BLaER1 (cell line): Measurements from ENCODE around the gene SLC47A2.
"Not testable (repeated sequence)": the region's sequence is repeated elsewhere in the genome, so short reads cannot be mapped to it uniquely, and the experiment has no call there.

Experiments used
- H3K27ac ChIP-seq: shearing (Covaris generic); formaldehyde crosslinking; 2 replicates; pipeline ENCODE4 v1.8.1; 2022
- H3K27me3 ChIP-seq: shearing (Covaris generic); formaldehyde crosslinking; 2 replicates; pipeline ENCODE4 v1.8.1; 2022
- H3K36me3 ChIP-seq: shearing (Covaris generic); formaldehyde crosslinking; 2 replicates; pipeline ENCODE4 v1.8.1; 2022
- H3K4me1 ChIP-seq: shearing (Covaris generic); formaldehyde crosslinking; 2 replicates; pipeline ENCODE4 v1.8.1; 2022
- H3K4me2 ChIP-seq: shearing (Covaris generic); formaldehyde crosslinking; 2 replicates; pipeline ENCODE4 v1.8.1; 2022
- H3K4me3 ChIP-seq: shearing (Covaris generic); formaldehyde crosslinking; 2 replicates; pipeline ENCODE4 v1.8.1; 2022
- H3K9ac ChIP-seq: shearing (Covaris generic); formaldehyde crosslinking; 2 replicates; pipeline ENCODE4 v1.8.1; 2022
- H3K9me3 ChIP-seq: shearing (Covaris generic); formaldehyde crosslinking; 2 replicates; pipeline ENCODE4 v1.8.1; 2022
- H4K20me1 ChIP-seq: shearing (Covaris generic); formaldehyde crosslinking; 2 replicates; pipeline ENCODE4 v1.8.1; 2022
- Cebpa-rat ChIP-seq: shearing (Covaris generic); IDR thresholded peaks from 2 replicates; pipeline ENCODE4 v1.8.1; 2022

SLC47A2 gene

GRCh38 chr17:19671433-19671832 is 45.0 kb downstream of the SLC47A2 start:
- no peak overlapping the region for H3K27ac ChIP-seq
- H3K4me1 ChIP-seq, result no peaks in the 10 kb centered on the region
- TF ChIP-seq Cebpa-rat, result no peak
- no peak overlapping the region for H3K4me2 ChIP-seq
- no peaks in the 10 kb centered on the region for H3K27me3 ChIP-seq
- H3K9ac ChIP-seq, result no peak overlapping the region
- no peaks in the 10 kb centered on the region for H4K20me1 ChIP-seq
- H3K9me3 ChIP-seq, result no peaks in the 10 kb centered on the region
- peaks cover 44% of the 10 kb centered on the region for H3K36me3 ChIP-seq
- no peak overlapping the region for H3K4me3 ChIP-seq

GRCh38 chr17:19670908-19671307 is 45.5 kb downstream of the SLC47A2 start:
- H3K9me3 ChIP-seq, result no peaks in the 10 kb centered on the region
- H3K9ac ChIP-seq, result no peak overlapping the region
- no peak overlapping the region for H3K4me3 ChIP-seq
- H3K27ac ChIP-seq, result no peak overlapping the region
- H3K4me2 ChIP-seq, result no peak overlapping the region
- no peaks in the 10 kb centered on the region for H3K4me1 ChIP-seq
- peaks cover 43% of the 10 kb centered on the region for H3K36me3 ChIP-seq
- no peak for TF ChIP-seq Cebpa-rat
- H4K20me1 ChIP-seq, result no peaks in the 10 kb centered on the region
- no peaks in the 10 kb centered on the region for H3K27me3 ChIP-seq

- not testable (repeated sequence) for H3K9ac ChIP-seq, H3K4me1 ChIP-seq, H3K9me3 ChIP-seq, H3K27ac ChIP-seq, H3K4me3 ChIP-seq, H4K20me1 ChIP-seq, H3K4me2 ChIP-seq, H3K27me3 ChIP-seq
- peaks cover 47% of the 10 kb centered on the region for H3K36me3 ChIP-seq
Measured at GRCh38 chr17:19669680-19670079, 46.7 kb downstream of the SLC47A2 start.

DNA sequence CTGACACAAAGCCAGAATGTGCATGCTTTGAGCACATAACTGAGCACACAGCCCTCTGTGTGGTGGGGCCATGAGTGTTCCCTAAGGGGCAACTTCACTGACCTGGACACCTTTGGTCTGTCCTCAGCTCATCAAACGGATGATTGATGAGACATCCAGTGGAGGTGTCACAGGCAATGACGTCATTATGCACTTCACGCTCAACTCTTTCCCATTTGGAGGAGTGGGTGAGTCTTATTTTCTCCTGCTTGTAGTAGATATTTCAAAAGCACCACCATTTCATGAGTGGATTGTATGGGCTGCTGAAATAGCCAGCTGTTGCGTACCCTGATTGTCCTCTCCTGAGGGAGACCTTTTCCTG is 51.6 kb downstream of the SLC47A2 start:
- H4K20me1 ChIP-seq, result no peaks in the 10 kb centered on the region
- TF ChIP-seq Cebpa-rat, result no peak
- no peaks in the 10 kb centered on the region for H3K4me1 ChIP-seq
- H3K9me3 ChIP-seq, result no peaks in the 10 kb centered on the region
- H3K9ac ChIP-seq, result no peak overlapping the region
- no peak overlapping the region for H3K4me3 ChIP-seq
- no peaks in the 10 kb centered on the region for H3K27me3 ChIP-seq
- H3K36me3 ChIP-seq, result peaks cover 47% of the 10 kb centered on the region
- no peak overlapping the region for H3K27ac ChIP-seq
- H3K4me2 ChIP-seq, result no peak overlapping the region

DNA sequence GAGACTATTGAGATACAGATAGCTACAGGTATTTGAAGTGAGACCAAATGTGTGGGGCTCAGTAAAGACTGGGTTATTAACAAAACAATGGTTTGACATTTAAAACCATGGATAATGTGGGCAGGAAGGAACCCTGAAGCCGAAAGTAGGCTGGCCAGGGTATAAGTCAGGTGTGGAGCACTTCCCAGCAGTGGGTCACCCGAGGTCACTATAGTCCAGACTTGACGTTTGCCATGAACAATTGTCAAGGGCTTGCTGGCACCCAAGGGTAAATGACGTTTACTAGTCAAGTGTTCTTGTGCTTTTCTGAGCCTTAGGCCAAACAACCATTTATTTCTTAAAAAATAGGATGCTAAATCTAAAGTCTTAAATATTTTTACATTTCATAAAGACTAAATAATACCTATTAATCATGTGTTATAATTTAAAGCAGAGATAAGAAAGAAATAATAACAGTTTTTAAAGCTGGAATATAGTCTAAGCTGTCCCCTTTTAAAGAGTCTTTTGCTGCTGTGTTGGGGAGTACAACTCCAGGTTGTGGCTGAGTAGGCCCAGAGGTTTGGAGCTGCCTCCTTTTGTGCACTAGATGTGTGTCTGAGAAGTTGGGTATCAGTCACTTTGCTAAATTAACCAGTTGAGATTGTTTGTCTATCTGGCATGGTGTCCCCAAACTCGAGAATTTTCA is 52.1 kb downstream of the SLC47A2 start:
- no peak overlapping the region for H3K4me3 ChIP-seq

GRCh38 chr17:19663097-19663496 is 53.3 kb downstream of the SLC47A2 start:
- no peak overlapping the region for H3K9ac ChIP-seq
- H4K20me1 ChIP-seq, result no peaks in the 10 kb centered on the region
- no peak for TF ChIP-seq Cebpa-rat
- no peaks in the 10 kb centered on the region for H3K9me3 ChIP-seq
- H3K4me1 ChIP-seq, result no peaks in the 10 kb centered on the region
- no peak overlapping the region for H3K4me3 ChIP-seq
- no peak overlapping the region for H3K4me2 ChIP-seq
- peaks cover 61% of the 10 kb centered on the region for H3K36me3 ChIP-seq
- no peak overlapping the region for H3K27ac ChIP-seq
- H3K27me3 ChIP-seq, result no peaks in the 10 kb centered on the region

More for the DNA sequence above, 52.1 kb downstream of the SLC47A2 start:
- Histone ChIP-seq H3K9me3 (no peaks in the 10 kb centered on the region), H3K4me1 (no peaks in the 10 kb centered on the region), H3K9ac (no peak overlapping the region), H4K20me1 (no peaks in the 10 kb centered on the region), H3K36me3 (peaks cover 52% of the 10 kb centered on the region), H3K27me3 (no peaks in the 10 kb centered on the region), H3K4me2 (no peak overlapping the region), H3K27ac (no peak overlapping the region)
- TF ChIP-seq Cebpa-rat, result no peak

DNA sequence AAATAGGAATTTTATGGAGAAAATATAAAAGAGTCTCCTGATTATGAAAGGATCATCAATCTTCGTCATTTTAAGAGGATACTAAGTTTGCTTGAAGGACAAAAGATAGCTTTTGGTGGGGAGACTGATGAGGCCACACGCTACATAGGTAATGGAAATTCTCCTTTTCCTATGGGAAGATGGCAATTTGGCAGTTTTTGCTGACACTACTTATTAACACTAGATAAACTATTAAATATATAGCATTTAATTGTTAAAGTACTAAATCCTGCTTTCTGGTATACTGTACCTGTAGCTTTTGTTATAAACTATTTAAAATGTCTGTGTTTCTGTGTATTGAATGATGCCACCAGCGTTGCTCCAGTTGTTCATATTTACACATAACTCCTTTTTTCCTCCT is 55.3 kb downstream of the SLC47A2 start:
- H4K20me1 ChIP-seq, result no peaks in the 10 kb centered on the region
- H3K27me3 ChIP-seq, result no peaks in the 10 kb centered on the region
- no peak overlapping the region for H3K9ac ChIP-seq
- TF ChIP-seq Cebpa-rat, result no peak
- 0 out of 2 replicates have a peak, but pooled peaks cover 4% of the 10 kb centered on the region for H3K4me1 ChIP-seq
- H3K4me3 ChIP-seq, result no peak overlapping the region
- no peak overlapping the region for H3K27ac ChIP-seq
- H3K9me3 ChIP-seq, result no peaks in the 10 kb centered on the region
- no peak overlapping the region for H3K4me2 ChIP-seq
- H3K36me3 ChIP-seq, result peaks cover 68% of the 10 kb centered on the region

GRCh38 chr17:19660219-19660870 is 56.0 kb downstream of the SLC47A2 start:
- 0 out of 2 replicates have a peak, but pooled peaks cover 4% of the 10 kb centered on the region for H3K4me1 ChIP-seq
- H3K4me2 ChIP-seq, result no peak overlapping the region
- H3K4me3 ChIP-seq, result no peak overlapping the region
- H3K27ac ChIP-seq, result no peak overlapping the region
- no peaks in the 10 kb centered on the region for H4K20me1 ChIP-seq
- no peak for TF ChIP-seq Cebpa-rat
- no peak overlapping the region for H3K9ac ChIP-seq
- no peaks in the 10 kb centered on the region for H3K27me3 ChIP-seq
- H3K36me3 ChIP-seq, result peaks cover 69% of the 10 kb centered on the region
- no peaks in the 10 kb centered on the region for H3K9me3 ChIP-seq

- Histone ChIP-seq H3K4me2 (no peak overlapping the region), H3K36me3 (peaks cover 70% of the 10 kb centered on the region)
- TF ChIP-seq Cebpa-rat, result no peak
Measured at GRCh38 chr17:19659366-19660177, 56.8 kb downstream of the SLC47A2 start.

More at GRCh38 chr17:19659366-19660177, 56.8 kb downstream of the SLC47A2 start:
- no peak overlapping the region for H3K27ac ChIP-seq
- no peaks in the 10 kb centered on the region for H4K20me1 ChIP-seq
- no peak overlapping the region for H3K4me3 ChIP-seq
- H3K9me3 ChIP-seq, result peaks cover 7% of the 10 kb centered on the region
- H3K27me3 ChIP-seq, result no peaks in the 10 kb centered on the region
- H3K4me1 ChIP-seq, result 0 out of 2 replicates have a peak, but pooled peaks cover 4% of the 10 kb centered on the region
- H3K9ac ChIP-seq, result no peak overlapping the region
